22Rv1 (cell line): Measurements from ENCODE around the gene ATXN1.

Experiments used
- CTCF ChIP-seq: fragments of 450-650 bp; IDR thresholded peaks from 2 replicates; pipeline ENCODE4 v1.5.1; 2017; ENCODE audit warnings: mild to moderate bottlenecking
- ZFX ChIP-seq: fragments of 450-650 bp; IDR thresholded peaks from 2 replicates; pipeline ENCODE4 v1.6.1; 2017; ENCODE audit warnings: antibody characterized with exemption, borderline replicate concordance

DNA sequence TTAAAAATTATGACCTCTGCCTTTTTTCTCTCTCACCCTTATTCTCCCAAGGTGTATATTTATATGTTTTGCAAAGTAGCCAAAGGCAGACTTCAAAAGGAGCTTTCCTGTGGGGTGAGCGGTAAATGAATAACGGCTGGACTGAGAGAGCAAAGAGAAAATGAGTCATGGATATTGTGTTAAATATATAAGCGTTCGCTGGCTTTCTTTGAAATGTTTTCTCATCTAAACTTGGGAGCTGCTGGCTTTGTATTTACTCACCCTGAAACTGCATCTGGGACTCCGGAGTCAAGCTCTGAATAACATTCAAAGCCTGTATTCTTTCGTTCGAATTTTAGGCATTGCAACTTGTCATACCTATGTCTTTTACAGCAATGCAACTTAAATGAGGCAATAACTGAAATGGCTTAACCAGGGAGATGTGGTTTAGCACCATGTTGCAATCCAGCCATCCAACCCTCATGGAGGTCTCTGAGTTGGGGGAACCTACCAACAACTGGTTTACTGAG is 32.0 kb downstream of the ATXN1 start:
- TF ChIP-seq CTCF (no peak), ZFX (no peak)
